Measurements from ENCODE around the gene GRAMD1A.
"Not testable (repeated sequence)": the region's sequence is repeated elsewhere in the genome, so short reads cannot be mapped to it uniquely, and the experiment has no call there.

Gene GRAMD1A

GRCh38 chr19:35013041-35013819 is 13.1 kb downstream of the GRAMD1A start:
- H3K27ac ChIP-seq (ENCODE audit: low read depth, low read length): no peak overlapping the region
- H3K9me3 ChIP-seq (ENCODE audit: control insufficient read depth, insufficient read depth, low read depth, low read length): no peaks in the 10 kb centered on the region
- peaks cover 89% of the 10 kb centered on the region for H3K36me3 ChIP-seq (ENCODE audit: control insufficient read depth, insufficient read depth, low read length)

GRCh38 chr19:35013820-35014754 is 14.0 kb downstream of the GRAMD1A start:
- peaks cover 93% of the 10 kb centered on the region for H3K36me3 ChIP-seq (ENCODE audit: control insufficient read depth, insufficient read depth, low read length)
- no peaks in the 10 kb centered on the region for H3K27me3 ChIP-seq (ENCODE audit: control insufficient read depth, insufficient read depth, low read length)
- H3K27ac ChIP-seq (ENCODE audit: low read depth, low read length): no peak overlapping the region
- no peaks in the 10 kb centered on the region for H3K9me3 ChIP-seq (ENCODE audit: control insufficient read depth, insufficient read depth, low read depth, low read length)
- H3K4me1 ChIP-seq (ENCODE audit: control insufficient read depth, insufficient read depth, low read length): peaks cover 3% of the 10 kb centered on the region; the same call in 1 of the 2 replicates
- no peak overlapping the region for H3K4me3 ChIP-seq (ENCODE audit: low read depth, low read length)
- no peak overlapping the region for H3K9ac ChIP-seq (ENCODE audit: low read length)

More at GRCh38 chr19:35013041-35013819, 13.1 kb downstream of the GRAMD1A start:
- Histone ChIP-seq H3K27me3 (ENCODE audit: control insufficient read depth, insufficient read depth, low read length) (no peaks in the 10 kb centered on the region), H3K4me1 (ENCODE audit: control insufficient read depth, insufficient read depth, low read length) (peaks cover 3% of the 10 kb centered on the region; the same call in 1 of the 2 replicates), H3K9ac (ENCODE audit: low read length) (no peak overlapping the region), H3K4me3 (ENCODE audit: low read depth, low read length) (no peak overlapping the region)

DNA sequence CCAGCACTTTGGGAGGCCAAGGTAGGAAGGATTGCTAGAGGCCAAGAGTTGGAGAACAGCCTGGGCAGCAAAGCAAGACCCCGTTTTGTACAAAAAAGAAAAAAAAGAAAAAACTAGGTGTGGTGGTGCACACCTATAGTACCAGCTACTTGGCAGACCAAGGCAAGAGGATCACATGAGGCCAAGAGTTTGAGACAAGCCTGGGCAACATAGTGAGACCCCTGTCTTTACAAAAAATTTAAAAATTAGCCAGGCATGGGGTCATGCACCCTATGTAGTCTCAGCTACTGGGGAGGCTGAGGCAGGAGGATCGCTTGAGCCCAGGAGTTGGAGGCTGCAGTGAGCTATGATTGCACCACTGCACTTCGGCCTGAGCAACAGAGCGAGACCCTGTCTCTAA is 14.7 kb downstream of the GRAMD1A start:
- H3K4me1 ChIP-seq (ENCODE audit: control insufficient read depth, insufficient read depth, low read length); H3K9me3 ChIP-seq (ENCODE audit: control insufficient read depth, insufficient read depth, low read depth, low read length); H3K9ac ChIP-seq (ENCODE audit: low read length); H3K4me3 ChIP-seq (ENCODE audit: low read depth, low read length); H3K27me3 ChIP-seq (ENCODE audit: control insufficient read depth, insufficient read depth, low read length); H3K27ac ChIP-seq (ENCODE audit: low read depth, low read length): not testable (repeated sequence)
- H3K36me3 ChIP-seq (ENCODE audit: control insufficient read depth, insufficient read depth, low read length): peaks cover 93% of the 10 kb centered on the region

- no peak overlapping the region for H3K27ac ChIP-seq (ENCODE audit: low read depth, low read length)
- H3K9ac ChIP-seq (ENCODE audit: low read length): no peak overlapping the region
- H3K27me3 ChIP-seq (ENCODE audit: control insufficient read depth, insufficient read depth, low read length): no peaks in the 10 kb centered on the region
- no peak overlapping the region for H3K4me3 ChIP-seq (ENCODE audit: low read depth, low read length)
- no peaks in the 10 kb centered on the region for H3K9me3 ChIP-seq (ENCODE audit: control insufficient read depth, insufficient read depth, low read depth, low read length)
- H3K4me1 ChIP-seq (ENCODE audit: control insufficient read depth, insufficient read depth, low read length): peaks cover 3% of the 10 kb centered on the region; the same call in 1 of the 2 replicates
- H3K36me3 ChIP-seq (ENCODE audit: control insufficient read depth, insufficient read depth, low read length): peaks cover 93% of the 10 kb centered on the region
Measured at GRCh38 chr19:35015270-35015953, 15.3 kb downstream of the GRAMD1A start.

- Histone ChIP-seq H3K36me3 (ENCODE audit: control insufficient read depth, insufficient read depth, low read length) (peaks cover 93% of the 10 kb centered on the region), H3K9me3 (ENCODE audit: control insufficient read depth, insufficient read depth, low read depth, low read length) (no peaks in the 10 kb centered on the region), H3K4me3 (ENCODE audit: low read depth, low read length) (no peak overlapping the region), H3K27me3 (ENCODE audit: control insufficient read depth, insufficient read depth, low read length) (no peaks in the 10 kb centered on the region), H3K4me1 (ENCODE audit: control insufficient read depth, insufficient read depth, low read length) (peaks cover 3% of the 10 kb centered on the region; the same call in 1 of the 2 replicates), H3K27ac (ENCODE audit: low read depth, low read length) (no peak overlapping the region), H3K9ac (ENCODE audit: low read length) (no peak overlapping the region)
Measured at GRCh38 chr19:35015954-35016351, 15.8 kb downstream of the GRAMD1A start.

DNA sequence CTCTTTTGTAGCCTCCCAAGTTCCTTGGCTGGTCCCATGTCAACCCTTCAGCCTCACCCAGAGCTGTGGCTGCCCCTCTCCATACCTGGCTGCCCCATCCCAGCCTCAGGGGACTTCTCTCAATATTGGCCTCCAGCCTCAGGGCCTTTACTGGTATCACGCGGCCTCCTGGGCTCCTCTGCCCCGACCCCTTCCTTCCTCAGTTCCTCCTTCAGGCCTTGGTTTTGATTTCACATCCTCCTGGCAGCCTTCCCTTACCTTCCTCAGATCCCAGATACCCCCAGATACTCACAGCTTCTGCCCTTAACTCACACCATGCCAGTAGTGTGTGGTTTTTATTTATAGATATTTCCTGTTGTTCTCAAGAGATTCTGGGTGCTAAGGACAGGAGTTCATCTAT is 17.4 kb downstream of the GRAMD1A start:
- Histone ChIP-seq H3K36me3 (ENCODE audit: control insufficient read depth, insufficient read depth, low read length) (peaks cover 93% of the 10 kb centered on the region), H3K4me3 (ENCODE audit: low read depth, low read length) (no peak overlapping the region), H3K9ac (ENCODE audit: low read length) (no peak overlapping the region)

DNA sequence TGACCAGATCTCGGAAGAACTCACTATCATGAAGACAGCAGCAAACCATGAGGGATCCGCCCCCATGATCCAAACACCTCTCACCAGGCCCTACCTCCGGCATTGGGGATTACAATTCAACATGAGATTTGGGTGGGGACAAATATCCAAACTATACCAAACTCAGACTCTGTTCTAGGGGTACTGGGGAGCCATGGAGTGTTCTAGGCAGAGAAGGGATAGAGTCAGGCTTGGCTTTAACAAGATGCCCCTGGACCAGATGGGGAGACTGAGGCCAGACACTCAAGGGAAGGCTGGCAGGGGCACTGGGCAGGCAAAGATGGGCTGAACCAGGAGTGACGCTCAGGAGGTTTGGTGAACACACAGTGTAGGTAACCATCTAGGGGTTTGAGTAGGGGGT is 18.3 kb downstream of the GRAMD1A start:
- no peak overlapping the region for H3K4me3 ChIP-seq (ENCODE audit: low read depth, low read length)
- no peaks in the 10 kb centered on the region for H3K4me1 ChIP-seq (ENCODE audit: control insufficient read depth, insufficient read depth, low read length)
- peaks cover 95% of the 10 kb centered on the region for H3K36me3 ChIP-seq (ENCODE audit: control insufficient read depth, insufficient read depth, low read length)
- no peak overlapping the region for H3K27ac ChIP-seq (ENCODE audit: low read depth, low read length)
- no peak overlapping the region for H3K9ac ChIP-seq (ENCODE audit: low read length)
- no peaks in the 10 kb centered on the region for H3K27me3 ChIP-seq (ENCODE audit: control insufficient read depth, insufficient read depth, low read length)
- no peaks in the 10 kb centered on the region for H3K9me3 ChIP-seq (ENCODE audit: control insufficient read depth, insufficient read depth, low read depth, low read length)

More for the DNA sequence above, 17.4 kb downstream of the GRAMD1A start:
- no peak overlapping the region for H3K27ac ChIP-seq (ENCODE audit: low read depth, low read length)
- H3K27me3 ChIP-seq (ENCODE audit: control insufficient read depth, insufficient read depth, low read length): no peaks in the 10 kb centered on the region
- peaks cover under 1% of the 10 kb centered on the region; the same call in 1 of the 2 replicates for H3K4me1 ChIP-seq (ENCODE audit: control insufficient read depth, insufficient read depth, low read length)
- H3K9me3 ChIP-seq (ENCODE audit: control insufficient read depth, insufficient read depth, low read depth, low read length): no peaks in the 10 kb centered on the region

GRCh38 chr19:35019144-35019543 is 19.0 kb downstream of the GRAMD1A start:
- Histone ChIP-seq H3K36me3 (ENCODE audit: control insufficient read depth, insufficient read depth, low read length) (peaks cover 95% of the 10 kb centered on the region), H3K9me3 (ENCODE audit: control insufficient read depth, insufficient read depth, low read depth, low read length) (no peaks in the 10 kb centered on the region)

DNA sequence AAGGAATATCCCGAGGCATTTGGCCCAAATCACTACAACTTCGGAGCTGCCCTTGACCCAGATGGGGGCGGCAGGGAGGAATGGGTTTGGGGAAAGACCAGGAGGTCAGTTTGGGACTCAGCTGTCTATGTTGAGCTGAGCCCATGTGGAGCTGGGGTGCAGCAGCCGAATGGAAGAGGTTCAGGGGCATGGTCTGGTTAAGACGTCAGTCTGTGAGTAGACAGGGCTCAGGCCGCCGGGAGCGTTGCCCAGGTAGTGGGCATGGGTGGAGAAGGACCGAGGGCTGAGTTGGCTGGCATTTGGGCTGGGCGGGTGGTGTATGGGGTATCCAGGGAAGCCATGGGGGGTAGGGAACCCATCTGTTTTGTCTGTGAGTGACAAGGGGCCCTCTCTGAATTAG is 20.9 kb downstream of the GRAMD1A start:
- Histone ChIP-seq H3K4me3 (ENCODE audit: low read depth, low read length) (no peak overlapping the region), H3K4me1 (ENCODE audit: control insufficient read depth, insufficient read depth, low read length) (no peaks in the 10 kb centered on the region), H3K9ac (ENCODE audit: low read length) (no peak overlapping the region), H3K36me3 (ENCODE audit: control insufficient read depth, insufficient read depth, low read length) (peaks cover 95% of the 10 kb centered on the region), H3K9me3 (ENCODE audit: control insufficient read depth, insufficient read depth, low read depth, low read length) (no peaks in the 10 kb centered on the region), H3K27me3 (ENCODE audit: control insufficient read depth, insufficient read depth, low read length) (no peaks in the 10 kb centered on the region), H3K27ac (ENCODE audit: low read depth, low read length) (no peak overlapping the region)

More at GRCh38 chr19:35019144-35019543, 19.0 kb downstream of the GRAMD1A start:
- no peaks in the 10 kb centered on the region for H3K4me1 ChIP-seq (ENCODE audit: control insufficient read depth, insufficient read depth, low read length)
- no peak overlapping the region for H3K9ac ChIP-seq (ENCODE audit: low read length)
- no peak overlapping the region for H3K27ac ChIP-seq (ENCODE audit: low read depth, low read length)
- no peak overlapping the region for H3K4me3 ChIP-seq (ENCODE audit: low read depth, low read length)
- no peaks in the 10 kb centered on the region for H3K27me3 ChIP-seq (ENCODE audit: control insufficient read depth, insufficient read depth, low read length)

DNA sequence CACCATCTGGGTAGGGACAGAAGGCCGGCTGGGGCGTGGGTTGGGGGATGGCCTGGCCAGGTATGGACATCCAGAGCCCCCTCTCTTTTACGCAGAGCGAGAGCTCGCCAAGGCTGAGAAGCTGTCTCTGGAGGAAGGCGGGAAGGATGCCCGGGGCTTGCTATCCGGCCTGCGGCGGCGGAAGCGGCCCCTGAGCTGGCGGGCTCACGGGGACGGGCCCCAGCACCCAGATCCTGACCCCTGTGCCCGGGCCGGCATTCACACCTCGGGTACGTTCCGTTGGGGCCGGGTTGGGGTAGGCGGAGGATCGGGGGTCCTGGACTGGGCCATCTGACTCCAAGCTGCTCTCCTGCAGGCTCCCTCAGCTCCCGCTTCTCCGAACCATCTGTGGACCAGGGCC is 21.5 kb downstream of the GRAMD1A start:
- Histone ChIP-seq H3K9me3 (ENCODE audit: control insufficient read depth, insufficient read depth, low read depth, low read length) (no peaks in the 10 kb centered on the region), H3K4me1 (ENCODE audit: control insufficient read depth, insufficient read depth, low read length) (no peaks in the 10 kb centered on the region), H3K27me3 (ENCODE audit: control insufficient read depth, insufficient read depth, low read length) (no peaks in the 10 kb centered on the region), H3K4me3 (ENCODE audit: low read depth, low read length) (no peak overlapping the region), H3K9ac (ENCODE audit: low read length) (no peak overlapping the region), H3K27ac (ENCODE audit: low read depth, low read length) (no peak overlapping the region), H3K36me3 (ENCODE audit: control insufficient read depth, insufficient read depth, low read length) (peaks cover 96% of the 10 kb centered on the region)

All from HUES6 (cell line).